HUES64 (cell line): ENCODE results near the gene MUC5AC.

Experiments used
- H3K27ac ChIP-seq: 2 replicates; pipeline ENCODE4 v1.7.0; 2013; ENCODE audit warnings: low read depth, low read length, inconsistent platforms
- H3K27me3 ChIP-seq: 2 replicates; pipeline ENCODE4 v1.6.1; 2013; ENCODE audit warnings: mild to moderate bottlenecking, low read length; ENCODE audit not compliant: insufficient read depth
- H3K36me3 ChIP-seq: 2 replicates; pipeline ENCODE4 v1.6.1; 2013; ENCODE audit warnings: mild to moderate bottlenecking, low read length; ENCODE audit not compliant: insufficient read depth
- H3K4me1 ChIP-seq: 2 replicates; pipeline ENCODE4 v1.6.1; 2013; ENCODE audit warnings: mild to moderate bottlenecking, low read length, moderate library complexity; ENCODE audit not compliant: insufficient read depth
- H3K4me3 ChIP-seq: 2 replicates; pipeline ENCODE4 v1.5.1; 2013; ENCODE audit warnings: mild to moderate bottlenecking, low read length, moderate library complexity
- H3K9ac ChIP-seq: 2 replicates; pipeline ENCODE4 v1.6.1; 2013; ENCODE audit warnings: mild to moderate bottlenecking, low read depth, low read length
- H3K9me3 ChIP-seq: 2 replicates; pipeline ENCODE4 v1.6.1; 2013; ENCODE audit warnings: low read depth, low read length; ENCODE audit not compliant: insufficient read depth
- WGBS: fragments of 150-250, 120-280 bp; methylation state at CpG from one replicate; pipeline ENCODE4 v1.1.7; 2013; ENCODE audit warnings: missing lambda C conversion rate; 5-methylcytosine and 5-hydroxymethylcytosine counted together

MUC5AC gene

GRCh38 chr11:1116666-1117390 lies 40.9 kb upstream of the MUC5AC start:
- WGBS: 87% methylated on average over 22 of the region's 23 CpGs
- no peak overlapping the region for H3K4me3 ChIP-seq
- no peak overlapping the region for H3K27ac ChIP-seq
- H3K9me3 ChIP-seq: no peaks in the 10 kb centered on the region
- no peaks in the 10 kb centered on the region for H3K36me3 ChIP-seq
- no peaks in the 10 kb centered on the region for H3K27me3 ChIP-seq
- H3K9ac ChIP-seq: no peak overlapping the region
- no peaks in the 10 kb centered on the region for H3K4me1 ChIP-seq

GRCh38 chr11:1117992-1118391 lies 39.8 kb upstream of the MUC5AC start:
- 85% methylated on average over 6 of the region's 6 CpGs for WGBS
- Histone ChIP-seq H3K27ac (no peak overlapping the region), H3K27me3 (no peaks in the 10 kb centered on the region), H3K9ac (no peak overlapping the region), H3K9me3 (no peaks in the 10 kb centered on the region), H3K36me3 (no peaks in the 10 kb centered on the region), H3K4me3 (no peak overlapping the region), H3K4me1 (no peaks in the 10 kb centered on the region)

- H3K9me3 ChIP-seq: no peaks in the 10 kb centered on the region
- H3K9ac ChIP-seq: no peak overlapping the region
- H3K27me3 ChIP-seq: no peaks in the 10 kb centered on the region
- H3K27ac ChIP-seq: no peak overlapping the region
- 90% methylated on average over 21 of the region's 22 CpGs for WGBS
- no peaks in the 10 kb centered on the region for H3K36me3 ChIP-seq
- no peak overlapping the region for H3K4me3 ChIP-seq
- no peaks in the 10 kb centered on the region for H3K4me1 ChIP-seq
Measured at GRCh38 chr11:1118755-1119603, 38.8 kb upstream of the MUC5AC start.

DNA sequence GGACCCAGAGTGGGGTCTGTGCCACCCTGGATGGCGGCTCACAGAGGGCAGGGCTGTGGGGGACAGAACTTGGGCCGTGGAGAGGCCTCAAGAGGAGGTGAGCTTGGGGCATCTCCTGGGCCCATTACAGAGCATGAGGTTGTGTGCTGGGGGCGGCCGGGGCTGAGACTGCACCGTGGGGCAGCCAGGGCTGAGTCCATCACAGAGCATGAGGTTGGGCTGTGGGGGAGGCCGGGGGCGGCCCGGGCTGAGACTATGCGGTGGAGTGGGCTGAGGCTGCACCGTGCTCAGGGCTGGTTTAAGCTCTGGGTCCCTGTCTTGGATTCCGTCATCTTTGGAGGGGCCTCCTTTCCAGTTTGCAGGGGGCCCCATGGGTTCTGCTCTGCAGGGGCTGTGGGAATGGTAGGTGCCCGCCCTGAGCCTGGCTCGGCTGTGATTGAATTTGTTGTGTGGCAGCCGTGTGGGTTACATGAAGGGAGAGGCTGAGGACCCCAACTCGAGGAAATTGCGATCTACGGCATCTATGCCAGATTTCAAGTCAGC lies 38.1 kb upstream of the MUC5AC start:
- Histone ChIP-seq H3K9me3 (no peaks in the 10 kb centered on the region), H3K9ac (no peak overlapping the region), H3K27ac (no peak overlapping the region), H3K4me3 (no peak overlapping the region), H3K36me3 (no peaks in the 10 kb centered on the region), H3K4me1 (no peaks in the 10 kb centered on the region), H3K27me3 (no peaks in the 10 kb centered on the region)
- WGBS: 91% methylated on average over 17 of the region's 17 CpGs

DNA sequence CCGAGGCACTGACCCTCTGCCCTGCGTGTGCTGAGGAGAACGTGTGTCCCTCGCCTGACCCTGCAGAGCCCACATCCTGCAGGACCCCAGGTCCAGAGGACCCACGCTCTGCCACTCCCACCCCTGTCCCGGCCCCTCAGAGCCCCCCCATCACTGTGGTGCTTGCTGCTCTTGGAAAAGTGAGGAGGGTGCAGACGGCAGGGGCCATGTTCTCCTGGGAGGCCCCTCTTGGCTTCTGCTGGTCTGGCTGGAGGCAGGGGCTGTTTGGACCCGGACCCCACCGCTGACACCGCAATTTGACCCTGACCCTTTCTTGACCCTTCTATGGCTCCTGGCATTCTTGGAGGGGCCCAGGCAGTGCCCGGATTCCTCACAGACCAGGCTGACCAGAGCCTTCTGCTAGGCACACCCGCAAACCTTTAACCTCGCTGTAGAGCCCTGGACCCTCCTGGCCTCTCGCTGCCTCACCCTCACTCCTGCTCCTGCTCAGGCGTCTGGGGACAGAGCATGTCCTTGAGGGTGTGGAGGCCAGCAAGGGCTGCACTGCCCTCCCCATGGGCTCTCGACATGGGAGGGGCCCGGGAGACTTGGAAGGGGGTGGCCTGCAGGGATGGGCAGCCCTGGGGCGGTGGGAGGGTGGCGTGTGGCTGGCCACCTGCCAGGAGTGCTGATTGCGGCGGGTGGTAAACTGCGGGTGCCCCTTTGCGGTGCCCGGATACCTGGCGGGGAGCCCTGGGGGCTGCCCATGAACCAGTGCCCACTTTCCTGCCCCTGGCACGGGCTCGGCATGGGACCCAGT lies 37.0 kb upstream of the MUC5AC start:
- WGBS: 93% methylated on average over 27 of the region's 27 CpGs
- no peaks in the 10 kb centered on the region for H3K9me3 ChIP-seq
- no peaks in the 10 kb centered on the region for H3K27me3 ChIP-seq

GRCh38 chr11:1121331-1121812 lies 36.4 kb upstream of the MUC5AC start:
- no peaks in the 10 kb centered on the region for H3K9me3 ChIP-seq
- no peak overlapping the region for H3K4me3 ChIP-seq
- H3K27me3 ChIP-seq: no peaks in the 10 kb centered on the region
- H3K9ac ChIP-seq: no peak overlapping the region
- H3K36me3 ChIP-seq: no peaks in the 10 kb centered on the region
- H3K4me1 ChIP-seq: no peaks in the 10 kb centered on the region
- 92% methylated on average over 19 of the region's 19 CpGs for WGBS
- H3K27ac ChIP-seq: no peak overlapping the region

More for the DNA sequence above, 37.0 kb upstream of the MUC5AC start:
- H3K4me1 ChIP-seq: no peaks in the 10 kb centered on the region
- H3K36me3 ChIP-seq: no peaks in the 10 kb centered on the region
- no peak overlapping the region for H3K4me3 ChIP-seq
- no peak overlapping the region for H3K27ac ChIP-seq
- H3K9ac ChIP-seq: no peak overlapping the region

- Histone ChIP-seq H3K9ac (no peak overlapping the region), H3K36me3 (no peaks in the 10 kb centered on the region), H3K27ac (no peak overlapping the region), H3K4me1 (no peaks in the 10 kb centered on the region), H3K9me3 (no peaks in the 10 kb centered on the region), H3K27me3 (no peaks in the 10 kb centered on the region), H3K4me3 (no peak overlapping the region)
- WGBS: 90% methylated on average over 28 of the region's 28 CpGs
Measured at GRCh38 chr11:1121813-1122663, 35.7 kb upstream of the MUC5AC start.

DNA sequence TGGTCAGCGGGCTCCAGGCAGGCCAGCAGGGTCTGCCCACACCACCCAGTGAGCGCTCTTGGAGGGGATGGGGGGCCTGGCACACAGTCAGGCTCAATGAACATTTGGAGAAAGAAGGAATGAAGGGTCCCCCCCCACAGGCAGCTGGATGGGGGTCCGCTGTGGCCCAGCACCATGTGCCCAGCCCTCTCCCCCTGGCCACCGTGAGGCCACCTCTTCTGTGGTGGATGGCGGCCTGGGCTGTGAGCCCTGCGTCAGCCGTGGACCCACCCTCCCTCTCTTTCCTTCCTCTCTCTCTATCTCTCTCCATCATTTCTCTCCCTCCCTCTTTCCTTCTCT lies 35.1 kb upstream of the MUC5AC start:
- Histone ChIP-seq H3K27ac (no peak overlapping the region), H3K27me3 (no peaks in the 10 kb centered on the region), H3K9ac (no peak overlapping the region), H3K36me3 (no peaks in the 10 kb centered on the region), H3K4me1 (no peaks in the 10 kb centered on the region), H3K4me3 (no peak overlapping the region), H3K9me3 (no peaks in the 10 kb centered on the region)
- whole genome bisulfite sequencing: 87% methylated on average over 7 of the region's 7 CpGs

GRCh38 chr11:1123970-1124369 lies 33.8 kb upstream of the MUC5AC start:
- 78% methylated on average over 1 of the region's 1 CpG for WGBS
- H3K9ac ChIP-seq: no peak overlapping the region
- no peak overlapping the region for H3K4me3 ChIP-seq
- no peaks in the 10 kb centered on the region for H3K36me3 ChIP-seq
- H3K27me3 ChIP-seq: no peaks in the 10 kb centered on the region
- H3K9me3 ChIP-seq: no peaks in the 10 kb centered on the region
- no peak overlapping the region for H3K27ac ChIP-seq
- H3K4me1 ChIP-seq: no peaks in the 10 kb centered on the region

- no peaks in the 10 kb centered on the region for H3K27me3 ChIP-seq
Measured at GRCh38 chr11:1125803-1126202, 31.9 kb upstream of the MUC5AC start.

More at GRCh38 chr11:1125803-1126202, 31.9 kb upstream of the MUC5AC start:
- Histone ChIP-seq H3K9ac (no peak overlapping the region), H3K4me1 (no peaks in the 10 kb centered on the region), H3K4me3 (no peak overlapping the region), H3K36me3 (no peaks in the 10 kb centered on the region), H3K27ac (no peak overlapping the region), H3K9me3 (no peaks in the 10 kb centered on the region)
- 93% methylated on average over 9 of the region's 9 CpGs for WGBS
